ENCODE measurements around the gene LCLAT1. TPM values are rescaled to one million over a fixed set of nuclear protein-coding genes. Genes with fewer than 3 reads are reported as not detected.

Gene LCLAT1
- total and polyA plus RNA-seq, 2 of the 4 experiments (the other 2 are of a cell fraction) = 7.5 to 11.5 TPM

- H4K8ac ChIP-seq (ENCODE audit: low read depth in 2 of 2, low read length in 2 of 2) = peak overlapping the region in 1 of 2 experiments; percentile 25; a peak in 1 of 4 replicates
- no TSS peak for BruUV-seq (replicated peaks)
Measured at GRCh38 chr2:30514848-30515435, 67.9 kb downstream of the LCLAT1 start.

More at GRCh38 chr2:30514848-30515435, 67.9 kb downstream of the LCLAT1 start:
- Histone ChIP-seq H3K9me1 (ENCODE audit: insufficient read depth, low read length) (peaks cover 5% of the 10 kb centered on the region), H3K79me1 (ENCODE audit: low read depth in 1 of 2, low read length in 2 of 2) (peaks cover 13 to 45% of the 10 kb centered on the region in 2 experiments; a peak in 3 of 4 replicates), H3K18ac (ENCODE audit: low read depth, low read length) (peak overlapping the region; percentile 55; the same call in 1 of the 2 replicates), H2BK15ac (ENCODE audit: low read depth, low read length) (no peak overlapping the region; the same call in 2 of the 3 replicates), H3K23ac (ENCODE audit: low read depth, low read length) (no peak overlapping the region), H4K20me1 (ENCODE audit: insufficient read depth, low read length) (peaks cover 11% of the 10 kb centered on the region), H3K9ac (ENCODE audit: low read depth, low read length) (peak overlapping the region; percentile 33; the same call in 1 of the 2 replicates), H2AK5ac (ENCODE audit: low read depth, low read length) (peak overlapping the region; percentile 76; the same call in 1 of the 2 replicates), H3K9me3 (ENCODE audit: control insufficient read depth, insufficient read depth, low read length) (peaks cover 2% of the 10 kb centered on the region; the same call in 1 of the 2 replicates), H2BK120ac (ENCODE audit: low read depth, low read length) (peak overlapping the region; percentile 58; the same call in 1 of the 2 replicates), H2AK9ac (replicated peaks; ENCODE audit: low read depth, low read length, poor library complexity) (no peak overlapping the region), H3K4me2 (ENCODE audit: low read depth, low read length) (peak overlapping the region; percentile 0; the same call in 1 of the 2 replicates), H3K27me3 (ENCODE audit: control insufficient read depth, insufficient read depth, low read length) (no peaks in the 10 kb centered on the region), H3K14ac (replicated peaks; ENCODE audit: low read depth, low read length) (no peak overlapping the region), H3K36me3 (ENCODE audit: control insufficient read depth, insufficient read depth, low read length) (peaks cover 3% of the 10 kb centered on the region; the same call in 1 of the 2 replicates), H3K56ac (ENCODE audit: extremely low read depth, insufficient read depth, low read length) (no peak overlapping the region), H2AFZ (replicated peaks; ENCODE audit: low read length, poor library complexity) (no peak overlapping the region), H2BK5ac (ENCODE audit: low read depth, low read length, poor library complexity, severe bottlenecking) (peak overlapping the region; percentile 54), H3K4me3 (ENCODE audit: insufficient read depth, low read depth, low read length) (no peak overlapping the region), H3K4me1 (ENCODE audit: control insufficient read depth, insufficient read depth, low read length) (peaks cover 8% of the 10 kb centered on the region), H2BK20ac (ENCODE audit: low read depth, low read length) (0 out of 2 replicates have a peak overlapping the region, but pooled peaks have one; percentile 38), H4K91ac (ENCODE audit: insufficient read depth, low read depth, low read length) (peak overlapping the region; percentile 41; the same call in 1 of the 2 replicates), H4K5ac (ENCODE audit: low read depth, low read length) (no peak overlapping the region), H3K27ac (ENCODE audit: insufficient read depth, low read length) (peak overlapping the region; percentile 3; the same call in 1 of the 2 replicates), H3K4ac (ENCODE audit: low read depth, low read length) (no peak overlapping the region; the same call in 1 of the 2 replicates)
- TF ChIP-seq POLR2A (IDR thresholded peaks at IDR 0.05; ENCODE audit: low read depth, low read length) (no peak), NFE2L2 (IDR thresholded peaks at IDR 0.05; ENCODE audit: low read depth, low read length) (no peak), BHLHE40 (IDR thresholded peaks at IDR 0.05; ENCODE audit: low read depth, low read length) (no peak), MXI1 (IDR thresholded peaks at IDR 0.05; ENCODE audit: borderline replicate concordance, low read depth, low read length) (no peak), FOS (IDR thresholded peaks at IDR 0.05; ENCODE audit: low read depth, low read length) (no peak), CHD1 (IDR thresholded peaks at IDR 0.05; ENCODE audit: low read depth, low read length) (no peak), CEBPB (IDR thresholded peaks at IDR 0.05; ENCODE audit: low read depth, low read length) (no peak), USF2 (IDR thresholded peaks at IDR 0.05; ENCODE audit: low read depth, low read length) (no peak), RAD21 (IDR thresholded peaks at IDR 0.05; ENCODE audit: low read length) (no peak), RCOR1 (IDR thresholded peaks at IDR 0.05; ENCODE audit: insufficient replicate concordance, low read length) (no peak), RFX5 (IDR thresholded peaks at IDR 0.05; ENCODE audit: low read depth, low read length) (no peak), CTCF (conservative IDR thresholded peaks at IDR 0.05; ENCODE audit: low read depth, low read length) (no peak), MAZ (IDR thresholded peaks at IDR 0.05; ENCODE audit: borderline replicate concordance, low read depth, low read length) (no peak), SMC3 (IDR thresholded peaks at IDR 0.05; ENCODE audit: low read depth, low read length) (no peak), ELK1 (IDR thresholded peaks at IDR 0.05; ENCODE audit: borderline replicate concordance, low read depth, low read length) (no peak)
- ChIA-PET POLR2A (ENCODE audit: unreplicated experiment) (no interaction called here), CTCF (no interaction called here)
- no CpG with 5 or more reads among the region's 4 CpGs for WGBS, 2 experiments (ENCODE audit: extremely low coverage in 2 of 2, insufficient read length in 1 of 2)
- in situ Hi-C loops (cut with MboI; ENCODE audit: low sequenced_read_pairs) = no loop called here
- intact Hi-C loops (cut with micrococcal nuclease) = loop anchor here (10.0 kb wide), 1 partner anchor 190 kb away; no protein-coding TSS in a partner anchor
- ATAC-seq (ENCODE audit: low read depth) (peak; percentile 83), DNase-seq (no peak)
- dilution Hi-C loops (cut with HindIII; ENCODE audit: low sequenced_read_pairs, unreplicated experiment) = no loop called here
